ENCODE measurements around the gene KDM5B. TPM values are rescaled to one million over a fixed set of nuclear protein-coding genes. Genes with fewer than 3 reads are reported as not detected.
A peak's percentile ranks its signal among the peaks of the same experiment; 100 is the strongest.

Gene KDM5B
- total and polyA plus RNA-seq, 9 of the 15 experiments (the other 6 are each of a cell fraction or from before 2014, with no cell fraction given), result 15.4 to 90.6 (median 57.1) TPM

GRCh38 chr1:202815120-202815519 is 6.9 kb upstream of the KDM5B start:
- ChIA-PET CTCF (ENCODE audit: low intra/inter-chr PET ratio) (no interaction called here), POLR2A (interaction anchor here (1.1 to 1.4 kb wide), 3 partner anchors 10 to 17 kb away, joined by 3 to 5 read pairs (median 4); no protein-coding TSS in a partner anchor)
- Histone ChIP-seq H3K4me3 (no peak overlapping the region), H3K4me2 (ENCODE audit: insufficient read depth, low read length) (no peak overlapping the region), H3K4me1 (replicated peaks in 1 of 2; ENCODE audit: control insufficient read depth in 2 of 2, insufficient read depth in 2 of 2, low read length in 2 of 2) (peaks cover 10 to 19% of the 10 kb centered on the region in 2 experiments; a peak in 4 of 5 replicates), H3K36me3 (ENCODE audit: control insufficient read depth, insufficient read depth, low read length) (no peaks in the 10 kb centered on the region), H3K79me2 (ENCODE audit: control insufficient read depth, insufficient read depth, low read length) (no peaks in the 10 kb centered on the region), H3K9ac (ENCODE audit: insufficient read depth in 1 of 2, low read depth in 2 of 2, low read length in 2 of 2) (no peak overlapping the region), H4K20me1 (replicated peaks; ENCODE audit: control insufficient read depth, insufficient read depth, low read length) (peaks cover 5% of the 10 kb centered on the region), H2AFZ (ENCODE audit: low read depth, low read length) (no peak overlapping the region; the same call in 1 of the 2 replicates), H3K27ac (ENCODE audit: extremely low read depth, low read depth, low read length) (no peak overlapping the region), H3K27me3 (ENCODE audit: control insufficient read depth in 2 of 2, insufficient read depth in 2 of 2, low read length in 2 of 2) (peaks cover 14 to 15% of the 10 kb centered on the region in 2 experiments; a peak in 4 of 5 replicates), H3K9me3 (replicated peaks; ENCODE audit: control insufficient read depth, insufficient read depth, low read depth, low read length) (no peaks in the 10 kb centered on the region), H3K9me1 (ENCODE audit: control insufficient read depth, insufficient read depth, low read length) (no peaks in the 10 kb centered on the region)
- no TSS peak for BruUV-seq (replicated peaks)
- no peak for TF ChIP-seq ARHGAP35 (IDR thresholded peaks at IDR 0.05; ENCODE audit: partially characterized antibody)
- TF ChIP-seq ZC3H11A (IDR thresholded peaks at IDR 0.05; ENCODE audit: low read depth, low read length), result no peak
- 0 out of 2 replicates have a peak, but pooled peaks have one; percentile 20 for TF ChIP-seq L3MBTL2 (IDR thresholded peaks at IDR 0.05)
- TF ChIP-seq ZNF830 (CRISPR knock-in tag; IDR thresholded peaks at IDR 0.05), result no peak
- TF ChIP-seq ATF3 (IDR thresholded peaks at IDR 0.05), result peak; percentile 39; the same call in 1 of the 2 replicates
- no peak for TF ChIP-seq ATF3 (CRISPR knock-in tag; conservative IDR thresholded peaks at IDR 0.05)
- WGBS (ENCODE audit: insufficient coverage, low coverage, missing lambda C conversion rate), result 15% methylated on average over 9 of the region's 10 CpGs
- intact Hi-C loops (cut with micrococcal nuclease), result no loop called here
- DNase-seq (ENCODE audit: extremely low read depth in 1 of 4, low spot score in 3 of 4) (no peak), ATAC-seq (no peak), FAIRE-seq (no peak)
- in situ Hi-C loops (cut with MboI), result no loop called here

All from K562 (cell line).